MM.1S (cell line): Measurements from ENCODE around the gene SLC38A10.
A peak's percentile ranks its signal among the peaks of the same experiment; 100 is the strongest.

Experiments used
- DNase-seq: peaks from one replicate; pipeline ENCODE4 v3.0.0-alpha.2; 2015
- H2AFZ ChIP-seq: fragments of 300-600 bp; sonication (generic); 2 replicates; pipeline ENCODE4 v1.6.0; 2016; ENCODE audit warnings: antibody characterized with exemption, low read length
- H3F3A ChIP-seq: fragments of 300-600 bp; sonication (generic); 2 replicates; pipeline ENCODE4 v1.6.1; 2016; ENCODE audit warnings: mild to moderate bottlenecking, antibody characterized with exemption, low read length, moderate library complexity, mixed read lengths; ENCODE audit not compliant: insufficient read depth
- H3K27ac ChIP-seq: fragments of 300-600 bp; sonication (generic); 2 replicates; pipeline ENCODE4 v1.5.1; 2016; ENCODE audit warnings: mild to moderate bottlenecking, low read length
- H3K27me3 ChIP-seq: fragments of 300-600 bp; sonication (generic); replicated peaks from 2 replicates; pipeline ENCODE4 v1.6.0; 2016; ENCODE audit warnings: low read length; ENCODE audit not compliant: insufficient read depth
- H3K36me3 ChIP-seq: fragments of 300-600 bp; sonication (generic); replicated peaks from 2 replicates; pipeline ENCODE4 v1.6.1; 2016; ENCODE audit warnings: mild to moderate bottlenecking, low read length, mixed read lengths; ENCODE audit not compliant: insufficient read depth
- H3K4me1 ChIP-seq: fragments of 300-600 bp; sonication (generic); 2 replicates; pipeline ENCODE4 v1.6.1; 2016; ENCODE audit warnings: low read length, mixed read lengths
- H3K4me2 ChIP-seq: fragments of 300-600 bp; sonication (generic); 2 replicates; pipeline ENCODE4 v1.6.0; 2016; ENCODE audit warnings: low read depth, low read length
- H3K4me3 ChIP-seq: fragments of 300-600 bp; sonication (generic); 2 replicates; pipeline ENCODE4 v1.5.1; 2016; ENCODE audit warnings: low read length, mixed read lengths
- H3K79me2 ChIP-seq: fragments of 300-600 bp; sonication (generic); 2 replicates; pipeline ENCODE4 v1.6.1; 2016; ENCODE audit warnings: mixed run types, low read length, mixed read lengths
- H3K9ac ChIP-seq: fragments of 300-600 bp; sonication (generic); 2 replicates; pipeline ENCODE4 v1.6.1; 2016; ENCODE audit warnings: low read length, mixed read lengths
- H3K9me2 ChIP-seq: fragments of 300-600 bp; sonication (generic); replicated peaks from 2 replicates; pipeline ENCODE4 v1.6.1; 2016; ENCODE audit warnings: mild to moderate bottlenecking, low read length, mixed read lengths; ENCODE audit not compliant: insufficient read depth
- H3K9me3 ChIP-seq: fragments of 300-600 bp; sonication (generic); replicated peaks from 2 replicates; pipeline ENCODE4 v1.6.1; 2016; ENCODE audit warnings: mild to moderate bottlenecking, low read length, mixed read lengths; ENCODE audit not compliant: insufficient read depth
- H4K20me1 ChIP-seq: fragments of 300-600 bp; sonication (generic); 2 replicates; pipeline ENCODE4 v1.6.1; 2016; ENCODE audit warnings: mild to moderate bottlenecking, low read length, moderate library complexity, mixed read lengths; ENCODE audit not compliant: insufficient read depth
- CTCF ChIP-seq: fragments of 300-600 bp; sonication (generic); IDR thresholded peaks from 2 replicates; pipeline ENCODE4 v1.5.1; 2016; ENCODE audit warnings: antibody characterized with exemption, low read length, mixed read lengths
- EZH2 ChIP-seq: fragments of 300-600 bp; sonication (generic); optimal IDR thresholded peaks from 2 replicates; pipeline ENCODE3; 2017; ENCODE audit warnings: low read depth, mild to moderate bottlenecking, antibody characterized with exemption, low read length, mixed read lengths
- EZH2phosphoT487 ChIP-seq: fragments of 300-600 bp; sonication (generic); IDR thresholded peaks from 2 replicates; pipeline ENCODE4 v1.6.1; 2018; ENCODE audit warnings: antibody characterized with exemption, low read length

Gene SLC38A10

GRCh38 chr17:81241203-81241602, 53.9 kb downstream of the SLC38A10 start:
- no peak overlapping the region for H3K4me3 ChIP-seq
- peaks cover 6% of the 10 kb centered on the region for H3K4me1 ChIP-seq
- no peak for DNase-seq
- no peak overlapping the region for H3K4me2 ChIP-seq
- no peaks in the 10 kb centered on the region for H3K9me3 ChIP-seq
- H3K27me3 ChIP-seq = no peaks in the 10 kb centered on the region
- H2AFZ ChIP-seq = no peak overlapping the region
- peaks cover 58% of the 10 kb centered on the region for H3K79me2 ChIP-seq
- H4K20me1 ChIP-seq = no peaks in the 10 kb centered on the region
- H3F3A ChIP-seq = peaks cover 9% of the 10 kb centered on the region
- H3K36me3 ChIP-seq = no peaks in the 10 kb centered on the region
- H3K27ac ChIP-seq = no peak overlapping the region
- no peak overlapping the region for H3K9ac ChIP-seq
- no peaks in the 10 kb centered on the region for H3K9me2 ChIP-seq
- TF ChIP-seq EZH2phosphoT487 (no peak), CTCF (no peak), EZH2 (no peak)

- Histone ChIP-seq H3K36me3 (no peaks in the 10 kb centered on the region), H3K4me3 (no peak overlapping the region), H3K27me3 (no peaks in the 10 kb centered on the region), H4K20me1 (no peaks in the 10 kb centered on the region), H2AFZ (no peak overlapping the region), H3K4me1 (peaks cover 6% of the 10 kb centered on the region), H3K9me3 (no peaks in the 10 kb centered on the region), H3F3A (peaks cover 9% of the 10 kb centered on the region), H3K9ac (no peak overlapping the region), H3K27ac (no peak overlapping the region), H3K79me2 (peaks cover 62% of the 10 kb centered on the region), H3K4me2 (peak overlapping the region; percentile 84; the same call in 1 of the 2 replicates), H3K9me2 (no peaks in the 10 kb centered on the region)
- no peak for DNase-seq
- TF ChIP-seq CTCF = no peak
- TF ChIP-seq EZH2phosphoT487 = no peak
- no peak for TF ChIP-seq EZH2
These were observed 54.3 kb downstream of the SLC38A10 start for GRCh38 chr17:81240761-81241160.

- peak overlapping the region; percentile 84 for H3K4me2 ChIP-seq
- H4K20me1 ChIP-seq = no peaks in the 10 kb centered on the region
- TF ChIP-seq CTCF = no peak
- TF ChIP-seq EZH2 = no peak
- TF ChIP-seq EZH2phosphoT487 = no peak
- H3K27me3 ChIP-seq = no peaks in the 10 kb centered on the region
- peak overlapping the region; percentile 45 for H2AFZ ChIP-seq
- peaks cover 6% of the 10 kb centered on the region for H3K4me1 ChIP-seq
- H3K9ac ChIP-seq = peak overlapping the region; percentile 79
- no peaks in the 10 kb centered on the region for H3K36me3 ChIP-seq
- H3K79me2 ChIP-seq = peaks cover 69% of the 10 kb centered on the region
- peaks cover 6% of the 10 kb centered on the region for H3F3A ChIP-seq
- no peaks in the 10 kb centered on the region for H3K9me3 ChIP-seq
- peak; percentile 84 for DNase-seq
- peak overlapping the region; percentile 77 for H3K4me3 ChIP-seq
- H3K9me2 ChIP-seq = no peaks in the 10 kb centered on the region
- H3K27ac ChIP-seq = peak overlapping the region; percentile 57
These were observed 55.2 kb downstream of the SLC38A10 start for GRCh38 chr17:81239714-81240555.
